ENCODE results near the gene PHYH. TPM values are rescaled to one million over a fixed set of nuclear protein-coding genes. Genes with fewer than 3 reads are reported as not detected.
A peak's percentile ranks its signal among the peaks of the same experiment; 100 is the strongest.

The PHYH gene
- total RNA-seq, 4 donors from 2014 or later, result 10.9 to 26.6 (median 17.3) TPM

DNA sequence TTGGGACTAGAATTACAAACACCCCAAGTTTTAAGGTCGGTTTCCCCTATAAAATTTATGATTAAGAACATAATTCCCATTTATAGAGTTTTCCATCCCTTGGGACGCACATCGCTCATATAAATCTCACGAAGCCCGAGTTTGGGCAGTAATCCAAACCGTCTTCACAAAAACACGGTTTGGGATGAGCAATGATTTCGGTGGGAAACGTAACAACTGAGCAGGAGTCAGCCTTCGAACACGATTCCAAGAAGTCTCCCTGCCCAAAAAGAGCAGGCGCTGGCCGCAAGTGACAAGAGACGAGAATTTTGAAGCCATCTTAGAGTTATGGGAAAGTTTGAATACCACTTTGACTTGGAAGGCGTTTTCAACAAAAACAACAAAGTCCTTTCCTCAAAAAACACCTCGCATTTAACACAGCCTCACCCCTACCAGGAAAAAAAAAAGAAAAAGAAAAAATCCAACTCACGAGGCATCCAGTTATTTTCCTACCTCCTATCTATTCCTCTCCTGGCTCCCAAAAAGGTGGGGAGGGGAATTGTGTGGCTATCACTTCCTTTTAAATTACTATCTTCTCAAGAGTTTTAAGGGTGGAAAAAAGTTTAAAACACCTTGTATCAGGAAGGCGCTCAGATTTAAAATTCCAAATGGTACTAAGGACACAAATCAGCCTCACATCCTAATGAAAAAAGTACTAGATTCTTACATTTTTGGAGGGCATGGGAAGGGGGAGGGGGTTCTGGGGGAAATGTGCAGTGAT lies 46.6 kb upstream of the PHYH start:
- H3K4me3 ChIP-seq (ENCODE audit: low read depth, poor library complexity, severe bottlenecking), result peak overlapping the region; percentile 85
- no peak for DNase-seq (ENCODE audit: low spot score in 2 of 2)
- no peak for TF ChIP-seq POLR2A (IDR thresholded peaks at IDR 0.05)
- TF ChIP-seq, protein P1, sequence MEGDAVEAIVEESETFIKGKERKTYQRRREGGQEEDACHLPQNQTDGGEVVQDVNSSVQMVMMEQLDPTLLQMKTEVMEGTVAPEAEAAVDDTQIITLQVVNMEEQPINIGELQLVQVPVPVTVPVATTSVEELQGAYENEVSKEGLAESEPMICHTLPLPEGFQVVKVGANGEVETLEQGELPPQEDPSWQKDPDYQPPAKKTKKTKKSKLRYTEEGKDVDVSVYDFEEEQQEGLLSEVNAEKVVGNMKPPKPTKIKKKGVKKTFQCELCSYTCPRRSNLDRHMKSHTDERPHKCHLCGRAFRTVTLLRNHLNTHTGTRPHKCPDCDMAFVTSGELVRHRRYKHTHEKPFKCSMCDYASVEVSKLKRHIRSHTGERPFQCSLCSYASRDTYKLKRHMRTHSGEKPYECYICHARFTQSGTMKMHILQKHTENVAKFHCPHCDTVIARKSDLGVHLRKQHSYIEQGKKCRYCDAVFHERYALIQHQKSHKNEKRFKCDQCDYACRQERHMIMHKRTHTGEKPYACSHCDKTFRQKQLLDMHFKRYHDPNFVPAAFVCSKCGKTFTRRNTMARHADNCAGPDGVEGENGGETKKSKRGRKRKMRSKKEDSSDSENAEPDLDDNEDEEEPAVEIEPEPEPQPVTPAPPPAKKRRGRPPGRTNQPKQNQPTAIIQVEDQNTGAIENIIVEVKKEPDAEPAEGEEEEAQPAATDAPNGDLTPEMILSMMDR (IDR thresholded peaks at IDR 0.05), result no peak
- WGBS, 2 donors, result 3 to 11% methylated on average over 18 of the region's 18 CpGs
- intact Hi-C loops (cut with DNase I; ENCODE audit: low total_unique reads), result loop anchor here (1.0 kb wide), 1 partner anchor 46 kb away; the partner anchor contains the start of gene PHYH

GRCh38 chr10:13340626-13341376 lies 40.9 kb upstream of the PHYH start:
- DNase-seq (ENCODE audit: low spot score in 2 of 2), result no peak
- no peak for TF ChIP-seq POLR2A (IDR thresholded peaks at IDR 0.05)
- TF ChIP-seq, protein P1 (IDR thresholded peaks at IDR 0.05), result no peak
- H3K4me3 ChIP-seq (ENCODE audit: low read depth, poor library complexity, severe bottlenecking), result no peak overlapping the region
- WGBS, 2 donors, result 61 to 62% methylated on average over 12 of the region's 12 CpGs
- intact Hi-C loops (cut with DNase I; ENCODE audit: low total_unique reads), result no loop called here

DNA sequence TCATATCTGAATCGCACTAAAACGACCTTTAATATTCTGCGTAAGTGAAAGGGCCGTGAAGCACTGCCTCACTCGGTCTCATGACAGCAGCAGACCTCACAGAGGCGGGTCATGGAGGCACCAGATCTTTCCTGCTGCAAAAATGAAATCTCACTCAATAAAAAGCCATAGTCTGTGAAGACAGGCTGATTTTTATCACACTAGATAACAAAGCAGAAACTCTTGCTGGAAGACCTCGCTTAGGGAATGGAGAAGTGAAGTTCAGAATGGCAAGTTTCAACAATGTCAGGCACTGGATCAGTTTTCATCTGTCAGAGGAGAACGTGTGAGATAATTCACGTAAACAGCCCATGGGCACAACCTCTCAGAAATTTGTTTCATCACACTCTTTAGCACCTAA lies 40.2 kb upstream of the PHYH start:
- 50 to 54% methylated on average over 9 of the region's 9 CpGs for WGBS, 2 donors
- intact Hi-C loops (cut with DNase I; ENCODE audit: low total_unique reads), result no loop called here
- H3K4me3 ChIP-seq (ENCODE audit: low read depth, poor library complexity, severe bottlenecking), result no peak overlapping the region
- DNase-seq (ENCODE audit: low spot score in 2 of 2), result no peak
- TF ChIP-seq POLR2A (IDR thresholded peaks at IDR 0.05), result no peak
- TF ChIP-seq, protein P1 (IDR thresholded peaks at IDR 0.05), result no peak

DNA sequence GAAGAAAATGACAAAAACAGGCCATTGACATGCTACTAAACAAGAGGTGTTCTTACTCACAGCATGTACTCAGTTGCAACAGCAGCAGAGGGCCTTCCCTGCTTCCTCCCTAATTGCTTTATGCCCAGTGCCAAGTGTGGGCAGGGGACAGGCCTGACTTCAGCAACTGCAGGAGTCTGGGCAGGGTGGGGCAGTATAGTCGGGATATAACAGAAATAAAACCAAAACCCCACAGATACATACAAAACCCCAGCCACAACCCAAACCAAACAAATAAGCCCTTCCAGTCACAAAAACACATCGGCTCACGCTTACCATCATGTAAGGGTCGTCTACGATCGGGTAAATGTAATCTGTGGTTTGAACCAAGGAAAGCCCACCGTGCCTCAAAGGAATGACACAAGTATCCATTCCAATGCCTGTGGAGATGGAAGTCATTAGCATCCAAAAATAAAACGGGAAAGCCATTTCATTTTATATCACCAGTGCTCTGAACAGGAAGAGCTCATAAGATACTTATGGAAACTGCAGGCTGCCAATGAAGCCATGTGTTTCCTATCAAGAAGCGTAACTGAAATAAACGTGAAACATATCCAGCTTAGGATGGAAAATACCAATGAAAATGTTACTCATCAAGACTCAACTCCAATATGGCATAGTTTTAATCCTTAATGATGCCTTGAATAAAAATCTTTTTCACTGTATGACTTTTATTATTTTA lies 38.7 kb upstream of the PHYH start:
- TF ChIP-seq, protein P1 (IDR thresholded peaks at IDR 0.05), result no peak
- no peak for TF ChIP-seq POLR2A (IDR thresholded peaks at IDR 0.05)
- no peak overlapping the region for H3K4me3 ChIP-seq (ENCODE audit: low read depth, poor library complexity, severe bottlenecking)
- intact Hi-C loops (cut with DNase I; ENCODE audit: low total_unique reads), result no loop called here
- 50 to 55% methylated on average over 10 of the region's 10 CpGs for WGBS, 2 donors
- no peak for DNase-seq (ENCODE audit: low spot score in 2 of 2)

GRCh38 chr10:13337827-13338196 lies 37.9 kb upstream of the PHYH start:
- DNase-seq (ENCODE audit: low spot score in 2 of 2), result no peak
- 78 to 81% methylated on average over 6 of the region's 6 CpGs for WGBS, 2 donors
- intact Hi-C loops (cut with DNase I; ENCODE audit: low total_unique reads), result no loop called here
- no peak for TF ChIP-seq POLR2A (IDR thresholded peaks at IDR 0.05)
- TF ChIP-seq, protein P1 (IDR thresholded peaks at IDR 0.05), result no peak
- H3K4me3 ChIP-seq (ENCODE audit: low read depth, poor library complexity, severe bottlenecking), result no peak overlapping the region
